ENCODE data around the gene ALOXE3.

ALOXE3 gene

DNA sequence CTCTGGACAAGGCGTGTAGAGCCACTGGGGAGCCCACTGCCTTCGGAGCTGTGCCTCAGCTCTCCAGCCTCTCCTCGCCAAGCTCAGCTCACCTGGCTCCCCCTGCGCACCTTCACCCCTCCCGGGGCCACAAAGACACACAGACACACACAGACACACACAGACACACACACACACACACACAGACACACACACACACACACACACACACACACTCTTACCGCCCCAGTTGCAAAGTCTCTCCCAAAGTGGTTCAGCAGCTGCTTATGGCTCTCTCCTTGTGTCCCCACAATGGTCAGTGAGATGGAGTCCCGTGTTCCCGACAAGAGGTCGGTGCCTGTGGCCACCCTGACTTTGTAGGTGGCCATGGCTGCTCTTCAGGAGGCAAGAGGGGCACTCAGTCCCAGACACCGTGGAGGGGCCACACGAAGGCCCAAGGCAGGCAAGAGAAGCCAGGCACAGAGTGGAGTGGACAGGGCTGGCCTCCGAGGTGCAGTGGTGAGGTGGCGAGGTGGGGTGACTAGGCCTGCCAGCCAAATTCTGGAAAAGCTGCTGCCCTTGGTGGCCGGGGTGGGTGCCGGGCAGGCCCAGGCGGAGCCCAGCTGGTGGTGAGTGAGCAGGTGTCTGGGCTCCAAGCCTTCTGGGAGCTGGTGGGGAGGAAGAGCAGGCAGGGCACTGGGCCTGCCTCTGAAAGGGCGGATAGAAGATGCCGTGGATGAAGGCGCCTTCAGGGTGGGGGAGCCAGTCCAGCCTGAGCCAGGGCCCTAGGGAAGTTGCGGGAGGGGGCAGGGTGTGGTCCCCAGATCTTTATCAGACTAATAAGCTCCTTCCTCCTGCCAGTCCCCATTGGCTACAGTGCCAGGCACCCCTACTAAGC is 31.0 kb downstream of the ALOXE3 start, which contains the start of gene ALOX12B:
TSS of gene ALOX12B (minus strand) at position 642 of the 877 bp plus-strand sequence. CDS start at position 368, 274 bp downstream.
- TF ChIP-seq CTCF (IDR thresholded peaks at IDR 0.05; ENCODE audit: low read depth, low read length, missing control alignments), result no peak
- H3K4me3 ChIP-seq (replicated peaks; ENCODE audit: low read depth, low read length), result no peak within 1 kb of the TSS
- DNase-seq (ENCODE audit: extremely low read depth, low read depth), result no peak

- no peak overlapping the region for H3K4me3 ChIP-seq (replicated peaks; ENCODE audit: low read depth, low read length)
- no peak for DNase-seq (ENCODE audit: extremely low read depth, low read depth)
- no peak for TF ChIP-seq CTCF (IDR thresholded peaks at IDR 0.05; ENCODE audit: low read depth, low read length, missing control alignments)
Measured at GRCh38 chr17:8084250-8084649, 34.1 kb downstream of the ALOXE3 start.

- no peak for TF ChIP-seq CTCF (IDR thresholded peaks at IDR 0.05; ENCODE audit: low read depth, low read length, missing control alignments)
- DNase-seq (ENCODE audit: extremely low read depth, low read depth), result no peak
- H3K4me3 ChIP-seq (replicated peaks; ENCODE audit: low read depth, low read length), result no peak overlapping the region
Measured at GRCh38 chr17:8082292-8082691, 36.0 kb downstream of the ALOXE3 start.

DNA sequence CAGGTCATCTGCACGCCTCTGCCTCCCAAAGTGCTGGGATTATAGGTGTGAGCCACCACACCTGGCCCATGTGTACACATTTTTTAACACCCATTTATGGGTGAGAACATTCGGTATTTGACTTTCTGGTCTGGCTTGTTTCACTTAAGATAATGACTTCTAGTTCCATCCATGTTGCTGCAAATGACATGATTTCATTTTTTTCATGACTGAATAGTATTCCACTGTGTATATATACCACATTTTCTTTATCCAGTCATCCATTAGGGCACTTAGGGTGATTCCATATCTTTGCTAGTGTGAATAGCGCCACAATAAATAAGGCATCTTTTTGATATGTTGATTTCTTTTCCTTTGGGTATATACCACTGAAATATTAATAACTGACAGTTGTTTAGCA is 36.4 kb downstream of the ALOXE3 start:
- no peak overlapping the region for H3K4me3 ChIP-seq (replicated peaks; ENCODE audit: low read depth, low read length)
- no peak for DNase-seq (ENCODE audit: extremely low read depth, low read depth)
- TF ChIP-seq CTCF (IDR thresholded peaks at IDR 0.05; ENCODE audit: low read depth, low read length, missing control alignments), result no peak

DNA sequence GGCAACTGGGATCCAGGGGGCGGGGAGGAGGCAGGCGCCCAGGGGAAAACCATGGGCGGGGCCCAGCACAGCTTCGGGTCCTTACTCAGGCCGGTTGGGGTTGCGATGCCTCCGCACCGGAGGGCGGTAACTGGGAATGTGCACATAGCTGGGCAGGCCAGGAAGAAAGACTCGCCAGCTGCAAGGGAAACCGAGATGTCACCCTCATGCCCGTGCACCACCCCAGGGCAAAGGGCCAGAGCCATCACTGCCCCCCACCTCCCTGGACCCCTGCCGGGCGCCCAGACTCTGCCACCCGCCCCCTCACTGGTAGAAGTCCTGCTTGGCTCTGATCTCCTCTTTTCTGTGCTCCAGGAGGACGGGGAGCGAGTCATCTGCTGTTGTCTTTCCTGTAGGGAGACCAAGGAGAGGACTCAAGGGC is 37.5 kb downstream of the ALOXE3 start:
- DNase-seq (ENCODE audit: extremely low read depth, low read depth), result no peak
- TF ChIP-seq CTCF (IDR thresholded peaks at IDR 0.05; ENCODE audit: low read depth, low read length, missing control alignments), result no peak
- H3K4me3 ChIP-seq (replicated peaks; ENCODE audit: low read depth, low read length), result no peak overlapping the region

GRCh38 chr17:8080208-8080798 is 38.0 kb downstream of the ALOXE3 start:
- no peak for DNase-seq (ENCODE audit: extremely low read depth, low read depth)
- TF ChIP-seq CTCF (IDR thresholded peaks at IDR 0.05; ENCODE audit: low read depth, low read length, missing control alignments), result no peak
- H3K4me3 ChIP-seq (replicated peaks; ENCODE audit: low read depth, low read length), result no peak overlapping the region

All from HFF-Myc (cell line).